Central memory CD4-positive, alpha-beta T cell (primary cell): ENCODE measurements around the gene ESPL1.
"Not testable (repeated sequence)": the region's sequence is repeated elsewhere in the genome, so short reads cannot be mapped to it uniquely, and the experiment has no call there.

Experiments used
- DNase-seq: peaks from one replicate; pipeline ENCODE4 v3.0.0; 2022

ESPL1 gene

DNA sequence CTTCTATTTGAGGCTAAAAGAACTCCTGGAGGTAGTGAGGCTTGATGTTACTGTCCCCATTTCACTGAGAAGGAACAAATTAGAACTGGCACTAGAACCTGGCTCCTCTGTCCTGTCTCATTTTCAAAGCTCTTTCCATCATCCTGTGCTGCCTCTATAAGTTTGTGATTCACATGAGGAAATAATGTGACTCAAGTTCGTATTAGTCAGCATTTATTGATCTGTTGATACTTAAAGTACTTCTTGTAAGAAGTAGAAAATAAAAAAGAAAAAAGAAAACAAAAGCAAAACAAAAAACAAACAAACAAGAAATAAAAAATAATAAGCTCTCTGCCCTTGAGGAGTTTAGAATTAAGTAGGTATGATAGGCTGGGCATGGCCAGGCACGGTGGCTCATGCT, 2.3 kb upstream of the ESPL1 start:
- DNase-seq, result no peak

DNA sequence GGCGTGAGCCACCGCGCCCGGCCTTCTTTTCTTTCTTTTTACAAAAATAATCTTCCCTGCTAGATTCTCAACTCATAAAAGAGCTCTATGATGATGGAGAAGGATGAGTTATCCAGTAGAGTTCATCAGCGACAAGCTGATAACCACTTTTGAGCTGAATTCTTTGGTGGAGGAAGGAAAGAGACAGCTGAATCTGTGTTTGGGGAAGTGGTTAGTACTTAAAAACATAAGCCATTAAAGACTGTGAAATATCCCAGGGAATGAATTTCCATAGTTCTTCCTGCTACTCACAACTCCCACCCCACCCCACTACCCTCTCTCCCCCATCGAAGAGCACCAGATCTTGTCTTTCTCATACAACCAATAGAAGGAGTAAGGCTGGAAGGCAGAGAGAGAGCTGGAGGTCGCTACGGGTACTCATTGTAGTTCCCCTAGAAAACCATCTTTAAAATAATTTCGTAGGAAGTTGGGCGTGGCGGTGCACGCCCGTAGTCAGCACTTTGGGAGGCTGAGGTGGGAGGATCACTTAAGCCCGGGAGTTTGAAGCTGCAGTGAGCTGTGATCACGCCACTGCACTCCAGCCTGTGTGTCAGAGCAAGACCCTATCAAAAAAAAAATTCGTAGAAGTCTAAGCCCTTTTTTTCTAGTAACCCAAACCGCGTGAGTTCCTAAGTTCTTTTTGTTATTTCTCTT, 647 bp upstream of the ESPL1 start:
- DNase-seq, result no peak

DNA sequence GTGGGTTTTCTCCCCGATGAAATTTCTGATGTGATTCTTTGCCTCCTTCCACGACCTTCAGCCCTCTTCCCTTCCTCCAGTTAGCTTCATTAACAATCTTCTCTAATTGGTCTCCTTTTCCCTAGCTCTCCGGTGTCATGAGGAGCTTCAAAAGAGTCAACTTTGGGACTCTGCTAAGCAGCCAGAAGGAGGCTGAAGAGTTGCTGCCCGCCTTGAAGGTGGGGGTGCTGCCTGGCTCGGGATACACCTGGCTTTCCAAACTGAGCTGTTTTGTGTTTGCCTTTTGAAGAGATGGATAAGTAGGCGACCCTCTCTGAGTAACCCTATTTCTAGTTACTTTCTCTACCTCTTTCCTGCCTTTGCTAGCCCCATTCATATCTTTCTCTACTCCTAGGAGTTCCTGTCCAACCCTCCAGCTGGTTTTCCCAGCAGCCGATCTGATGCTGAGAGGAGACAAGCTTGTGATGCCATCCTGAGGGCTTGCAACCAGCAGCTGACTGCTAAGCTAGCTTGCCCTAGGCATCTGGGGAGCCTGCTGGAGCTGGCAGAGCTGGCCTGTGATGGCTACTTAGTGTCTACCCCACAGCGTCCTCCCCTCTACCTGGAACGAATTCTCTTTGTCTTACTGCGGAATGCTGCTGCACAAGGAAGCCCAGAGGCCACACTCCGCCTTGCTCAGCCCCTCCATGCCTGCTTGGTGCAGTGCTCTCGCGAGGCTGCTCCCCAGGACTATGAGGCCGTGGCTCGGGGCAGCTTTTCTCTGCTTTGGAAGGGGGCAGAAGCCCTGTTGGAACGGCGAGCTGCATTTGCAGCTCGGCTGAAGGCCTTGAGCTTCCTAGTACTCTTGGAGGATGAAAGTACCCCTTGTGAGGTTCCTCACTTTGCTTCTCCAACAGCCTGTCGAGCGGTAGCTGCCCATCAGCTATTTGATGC, 797 bp downstream of the ESPL1 start:
- DNase-seq, result no peak

DNA sequence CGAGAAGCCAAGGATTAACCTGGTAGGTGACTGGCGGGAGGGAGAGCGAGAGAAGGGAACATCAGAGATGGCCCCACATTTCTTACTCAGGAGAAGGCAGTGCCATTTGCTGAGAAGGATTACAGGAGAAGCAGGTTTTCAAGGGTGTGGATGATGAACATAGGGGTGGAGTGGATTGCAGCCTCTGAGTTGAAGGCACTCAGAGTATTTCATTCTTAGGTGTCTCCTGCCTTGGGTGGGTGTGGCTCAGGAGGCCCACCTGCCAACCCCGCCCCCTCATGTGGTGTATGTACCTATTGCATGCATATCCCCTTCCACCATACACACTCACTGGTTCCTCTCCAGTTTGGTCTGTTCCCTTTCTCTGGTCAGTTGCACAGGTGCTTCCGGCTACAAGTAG, 6.3 kb downstream of the ESPL1 start:
- no peak for DNase-seq

DNA sequence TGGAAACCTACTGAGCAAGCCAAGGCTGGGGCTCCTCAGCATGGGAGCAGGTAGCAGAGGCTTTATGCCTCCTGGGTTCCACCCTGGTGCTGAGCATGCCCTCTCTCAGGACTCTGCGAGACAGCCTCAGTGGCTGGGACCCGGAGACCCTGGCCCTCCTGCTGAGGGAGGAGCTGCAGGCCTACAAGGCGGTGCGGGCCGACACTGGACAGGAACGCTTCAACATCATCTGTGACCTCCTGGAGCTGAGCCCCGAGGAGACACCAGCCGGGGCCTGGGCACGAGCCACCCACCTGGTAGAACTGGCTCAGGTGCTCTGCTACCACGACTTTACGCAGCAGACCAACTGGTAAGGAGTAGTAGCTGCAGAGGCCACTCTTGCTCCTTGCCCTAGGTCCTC, 8.4 kb downstream of the ESPL1 start:
- DNase-seq, result no peak

DNA sequence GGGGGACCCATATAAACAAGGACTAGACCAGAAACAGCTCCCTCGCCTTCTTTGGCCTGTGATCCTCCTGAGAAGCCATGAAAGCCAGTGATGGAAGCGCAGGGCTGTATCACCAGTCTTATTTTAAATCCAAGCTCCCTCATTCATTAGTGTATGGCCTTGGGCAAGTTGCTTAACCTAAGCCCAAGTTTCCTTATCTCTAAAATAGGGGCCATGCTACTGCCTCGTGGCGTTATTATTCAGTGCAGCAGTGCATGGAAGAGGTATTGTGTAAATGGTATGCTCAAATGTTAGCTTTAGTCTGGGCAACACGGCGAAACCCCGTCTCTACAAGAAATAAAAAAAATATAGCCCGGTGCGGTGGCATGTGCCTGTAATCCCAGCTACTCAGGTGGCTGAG, 9.9 kb downstream of the ESPL1 start:
- DNase-seq, result no peak

DNA sequence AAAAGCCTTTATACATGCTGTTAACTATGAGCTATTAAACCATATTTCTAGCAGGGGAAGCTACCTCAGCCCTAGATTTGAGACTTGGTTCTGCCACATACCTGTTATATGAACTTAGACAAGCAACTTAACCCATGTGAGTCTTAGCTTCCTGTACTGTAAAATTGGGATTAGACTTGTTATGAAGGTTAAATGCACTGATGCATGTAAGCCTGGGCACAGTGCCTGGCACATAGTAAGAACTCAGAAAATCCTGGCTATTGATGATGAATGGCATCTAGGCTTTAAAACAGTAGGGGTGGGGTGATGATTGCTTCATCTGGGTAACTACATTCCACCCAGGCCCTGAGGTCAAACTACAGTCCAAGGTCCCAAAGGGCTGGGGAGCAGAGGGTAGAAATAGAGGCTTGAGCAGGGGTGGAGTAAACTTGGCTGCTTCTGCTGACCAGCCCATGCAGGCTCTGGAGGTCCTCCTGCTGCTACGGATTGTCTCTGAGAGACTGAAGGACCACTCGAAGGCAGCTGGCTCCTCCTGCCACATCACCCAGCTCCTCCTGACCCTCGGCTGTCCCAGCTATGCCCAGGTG, 11.3 kb downstream of the ESPL1 start:
- DNase-seq, result no peak

DNA sequence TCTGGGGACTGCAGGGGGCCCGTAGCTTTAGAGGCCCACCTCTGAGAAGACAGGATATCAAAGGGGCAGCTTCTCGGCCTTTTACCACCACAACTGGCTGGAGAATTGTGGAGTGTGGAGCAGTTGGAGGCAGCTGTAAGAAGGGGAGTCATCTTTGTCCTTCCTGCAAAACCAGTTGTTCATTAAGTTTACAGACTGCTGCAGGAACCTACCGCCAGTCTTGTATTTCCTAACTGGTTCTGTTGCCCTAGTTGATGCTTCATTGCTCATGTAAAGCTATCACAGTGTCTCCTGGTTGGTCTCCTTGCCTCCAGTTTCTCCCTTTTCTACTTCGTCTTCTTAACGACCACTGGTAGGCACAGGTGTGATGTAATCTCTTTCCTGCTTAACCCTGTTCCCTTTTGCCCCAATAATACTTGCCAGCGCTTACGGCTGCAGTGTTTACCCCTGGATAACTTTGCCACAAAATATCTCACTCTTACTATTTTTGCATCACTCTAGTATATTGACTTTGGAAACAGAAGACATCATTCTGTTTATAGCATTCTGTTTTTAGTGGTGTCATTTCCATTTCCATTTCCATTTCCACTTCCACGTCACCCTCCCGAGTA, 11.9 kb downstream of the ESPL1 start:
- no peak for DNase-seq

DNA sequence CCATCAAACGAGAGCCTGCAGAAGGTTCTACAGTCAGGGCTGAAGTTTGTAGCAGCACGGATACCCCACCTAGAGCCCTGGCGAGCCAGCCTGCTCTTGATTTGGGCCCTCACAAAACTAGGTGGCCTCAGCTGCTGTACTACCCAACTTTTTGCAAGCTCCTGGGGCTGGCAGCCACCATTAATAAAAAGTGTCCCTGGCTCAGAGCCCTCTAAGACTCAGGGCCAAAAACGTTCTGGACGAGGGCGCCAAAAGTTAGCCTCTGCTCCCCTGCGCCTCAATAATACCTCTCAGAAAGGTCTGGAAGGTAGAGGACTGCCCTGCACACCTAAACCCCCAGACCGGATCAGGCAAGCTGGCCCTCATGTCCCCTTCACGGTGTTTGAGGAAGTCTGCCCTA, 18.3 kb downstream of the ESPL1 start:
- DNase-seq, result no peak

DNA sequence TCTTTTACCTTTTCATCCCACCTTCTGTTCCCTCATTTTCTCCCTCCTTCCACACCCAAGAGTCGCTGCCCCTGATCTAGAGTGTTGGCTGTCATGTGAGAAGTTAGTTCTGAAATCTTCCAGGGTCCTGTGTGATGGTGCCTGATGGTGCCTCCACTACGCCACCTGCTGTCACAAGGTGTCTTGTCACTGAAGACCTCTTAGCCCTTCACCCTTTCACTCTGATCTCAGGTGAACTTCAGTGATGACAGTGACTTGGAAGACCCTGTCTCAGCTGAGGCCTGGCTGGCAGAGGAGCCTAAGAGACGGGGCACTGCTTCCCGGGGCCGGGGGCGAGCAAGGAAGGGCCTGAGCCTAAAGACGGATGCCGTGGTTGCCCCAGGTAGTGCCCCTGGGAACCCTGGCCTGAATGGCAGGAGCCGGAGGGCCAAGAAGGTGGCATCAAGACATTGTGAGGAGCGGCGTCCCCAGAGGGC, 19.7 kb downstream of the ESPL1 start:
- DNase-seq, result peak; percentile 66

DNA sequence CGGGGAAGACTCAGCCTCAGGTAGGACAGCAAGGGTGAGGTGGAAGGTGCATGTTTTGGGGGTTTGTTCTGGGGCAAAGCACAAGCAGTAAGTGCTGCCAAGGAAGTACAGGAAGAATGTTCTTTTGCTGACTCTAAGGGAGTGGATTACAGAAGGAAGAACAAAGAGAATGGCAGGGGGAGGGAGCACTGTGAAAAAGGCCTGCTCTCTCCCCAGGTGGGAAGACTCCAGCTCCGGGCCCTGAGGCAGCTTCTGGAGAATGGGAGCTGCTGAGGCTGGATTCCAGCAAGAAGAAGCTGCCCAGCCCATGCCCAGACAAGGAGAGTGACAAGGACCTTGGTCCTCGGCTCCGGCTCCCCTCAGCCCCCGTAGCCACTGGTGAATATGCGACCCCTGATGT, 20.2 kb downstream of the ESPL1 start:
- no peak for DNase-seq

DNA sequence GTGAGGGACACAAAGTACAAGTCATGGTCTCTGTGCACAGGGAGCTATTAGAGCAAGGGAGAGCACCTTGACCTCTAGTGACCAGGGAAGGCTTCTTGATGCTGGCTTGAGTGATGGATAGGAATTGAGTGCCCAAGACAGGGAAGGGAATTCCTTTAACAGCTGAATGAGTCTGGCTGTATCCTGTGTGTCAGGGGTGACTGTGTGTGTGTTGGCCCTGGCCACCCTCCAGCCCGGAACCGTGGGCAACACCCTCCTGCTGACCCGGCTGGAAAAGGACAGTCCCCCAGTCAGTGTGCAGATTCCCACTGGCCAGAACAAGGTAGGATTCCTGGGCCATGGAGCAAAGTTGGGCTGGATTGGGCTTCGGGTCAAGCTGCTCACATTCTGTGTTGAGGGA, 21.8 kb downstream of the ESPL1 start:
- DNase-seq, result no peak

DNA sequence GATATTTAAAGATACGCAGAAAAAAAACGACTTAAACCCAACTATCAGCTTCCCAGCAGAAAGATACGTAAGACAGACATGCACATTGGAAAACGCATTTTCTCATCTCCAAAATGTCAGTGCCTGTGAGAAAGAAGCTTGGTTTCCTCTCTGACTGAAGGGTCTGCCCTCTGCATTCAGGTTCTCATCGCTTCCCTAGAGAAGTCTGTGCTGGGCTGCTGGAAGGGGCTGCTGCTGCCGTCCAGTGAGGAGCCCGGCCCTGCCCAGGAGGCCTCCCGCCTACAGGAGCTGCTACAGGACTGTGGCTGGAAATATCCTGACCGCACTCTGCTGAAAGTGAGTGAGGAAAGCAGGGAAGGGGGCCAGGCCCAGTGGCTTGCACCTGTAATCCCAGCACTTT, 22.6 kb downstream of the ESPL1 start:
- DNase-seq, result no peak

DNA sequence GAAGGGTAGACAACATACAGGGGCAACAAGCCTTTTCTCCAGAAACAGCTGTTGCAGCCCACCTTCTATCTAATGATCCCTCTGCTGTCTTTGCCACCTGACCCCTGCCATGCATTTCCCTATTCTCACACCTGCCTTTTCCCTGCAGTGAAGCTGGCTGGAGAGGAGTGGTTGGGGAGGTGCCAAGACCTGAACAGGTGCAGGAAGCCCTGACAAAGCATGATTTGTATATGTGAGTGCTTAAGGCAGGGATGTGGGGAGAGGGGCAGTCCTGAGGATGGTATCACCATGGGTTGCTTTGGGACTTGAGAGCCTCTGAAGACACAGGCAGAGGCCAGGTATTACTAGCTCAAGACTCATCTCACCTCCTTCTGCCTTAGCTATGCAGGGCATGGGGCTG, 24.3 kb downstream of the ESPL1 start:
- no peak for DNase-seq

DNA sequence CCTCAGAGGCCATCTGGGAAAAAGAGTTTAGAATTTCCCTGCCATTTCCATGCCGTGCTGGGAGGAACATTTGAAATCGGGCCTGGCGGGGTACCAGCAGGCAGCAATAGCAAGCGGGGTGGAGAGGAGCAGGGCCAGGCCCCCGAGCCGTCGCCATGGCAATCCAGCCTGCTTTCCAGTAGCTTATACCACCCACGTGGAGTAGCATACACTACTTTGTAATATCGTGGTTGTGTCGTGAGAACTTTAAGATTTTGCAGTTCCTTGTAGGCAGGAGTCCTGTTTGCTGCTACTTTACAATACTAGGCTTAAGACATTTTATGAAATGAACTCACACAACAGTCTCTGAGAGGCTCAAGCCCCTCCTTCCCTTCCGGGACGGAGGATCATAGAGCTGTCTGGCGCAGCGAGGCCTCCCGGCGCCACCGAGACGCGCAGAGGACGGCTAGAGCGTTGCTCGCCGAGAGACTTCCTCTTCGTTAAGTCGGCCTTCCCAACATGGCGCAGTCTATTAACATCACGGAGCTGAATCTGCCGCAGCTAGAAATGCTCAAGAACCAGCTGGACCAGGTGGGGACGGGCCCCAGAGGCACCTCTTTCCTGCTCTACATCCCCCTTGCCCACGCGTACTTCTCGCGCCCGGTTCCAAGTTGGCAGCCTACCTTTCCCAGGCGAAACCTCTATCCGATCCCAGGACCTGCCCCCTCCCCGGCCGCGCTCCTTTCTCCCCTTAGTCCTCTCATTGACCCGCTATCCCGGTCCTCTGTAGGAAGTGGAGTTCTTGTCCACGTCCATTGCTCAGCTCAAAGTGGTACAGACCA, 27.2 kb downstream of the ESPL1 start, which contains the start of gene PFDN5:
Gene PFDN5 (plus strand): TSS at position 473 of the 821 bp plus-strand sequence. CDS start 26 bp downstream, at position 499.
- peak; percentile 89 for DNase-seq

DNA sequence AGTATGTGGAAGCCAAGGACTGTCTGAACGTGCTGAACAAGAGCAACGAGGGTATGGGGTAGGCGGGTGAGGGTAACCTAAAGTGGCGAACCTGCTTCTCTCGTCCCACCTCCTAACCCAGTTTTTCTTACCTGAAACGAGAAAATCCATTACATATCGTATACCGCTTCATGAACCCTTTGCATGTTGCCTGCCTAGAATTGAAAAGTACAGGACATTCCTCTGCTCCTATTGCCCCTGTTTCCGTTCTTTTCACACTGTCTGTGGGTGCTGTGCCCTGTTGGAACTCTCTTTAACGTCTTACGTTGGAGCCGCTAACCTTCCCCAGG, 27.8 kb downstream of the ESPL1 start:
- DNase-seq, result no peak

DNA sequence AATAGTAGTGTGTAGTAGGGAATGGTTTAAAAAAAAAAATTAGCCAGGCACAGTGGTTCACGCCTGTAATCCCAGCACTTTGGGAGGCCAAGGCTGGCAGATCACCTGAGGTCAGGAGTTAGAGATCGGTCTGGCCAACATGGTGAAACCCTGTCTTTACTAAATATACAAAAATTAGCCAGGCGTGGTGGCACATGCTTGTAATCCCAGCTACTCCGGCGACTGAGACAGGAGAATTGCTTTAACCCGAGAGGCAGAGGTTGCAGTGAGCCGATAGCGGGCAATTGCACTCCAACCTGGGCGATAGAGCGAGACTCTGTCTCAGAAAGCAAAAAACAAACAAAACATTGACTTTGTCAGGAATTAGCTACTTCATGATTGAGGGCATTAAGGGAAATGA, 29.0 kb downstream of the ESPL1 start:
- DNase-seq, result not testable (repeated sequence)

DNA sequence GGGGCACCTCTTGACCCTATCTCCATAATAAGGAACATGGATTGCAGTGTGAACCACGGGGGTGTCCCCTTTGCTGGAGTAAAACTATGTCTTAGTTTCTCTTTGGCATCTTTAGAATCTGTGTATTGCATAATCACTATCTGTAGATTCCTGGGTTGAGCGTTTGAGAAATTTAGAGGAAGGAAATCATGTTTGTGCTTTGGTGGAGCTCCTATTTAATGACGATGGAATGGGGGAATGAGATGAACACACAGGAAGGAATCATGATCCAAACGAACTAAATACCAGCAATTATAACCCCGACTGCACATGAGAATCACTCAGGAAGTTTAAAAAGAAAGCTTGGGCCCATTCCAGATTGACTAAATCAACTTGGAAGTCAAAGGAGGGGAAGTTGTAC, 30.1 kb downstream of the ESPL1 start:
- DNase-seq, result no peak

DNA sequence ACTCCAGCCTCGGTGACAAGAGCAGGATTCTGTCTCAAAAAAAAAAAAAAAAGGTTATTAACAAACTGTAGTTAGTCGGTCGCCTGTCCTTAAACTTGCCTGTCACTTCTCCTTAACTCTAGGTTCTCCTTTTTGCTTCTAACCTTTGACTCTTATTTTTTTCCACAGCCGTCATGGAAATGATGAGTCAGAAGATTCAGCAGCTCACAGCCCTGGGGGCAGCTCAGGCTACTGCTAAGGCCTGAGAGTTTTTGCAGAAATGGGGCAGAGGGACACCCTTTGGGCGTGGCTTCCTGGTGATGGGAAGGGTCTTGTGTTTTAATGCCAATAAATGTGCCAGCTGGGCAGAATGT, 31.0 kb downstream of the ESPL1 start:
- DNase-seq, result peak; percentile 21

DNA sequence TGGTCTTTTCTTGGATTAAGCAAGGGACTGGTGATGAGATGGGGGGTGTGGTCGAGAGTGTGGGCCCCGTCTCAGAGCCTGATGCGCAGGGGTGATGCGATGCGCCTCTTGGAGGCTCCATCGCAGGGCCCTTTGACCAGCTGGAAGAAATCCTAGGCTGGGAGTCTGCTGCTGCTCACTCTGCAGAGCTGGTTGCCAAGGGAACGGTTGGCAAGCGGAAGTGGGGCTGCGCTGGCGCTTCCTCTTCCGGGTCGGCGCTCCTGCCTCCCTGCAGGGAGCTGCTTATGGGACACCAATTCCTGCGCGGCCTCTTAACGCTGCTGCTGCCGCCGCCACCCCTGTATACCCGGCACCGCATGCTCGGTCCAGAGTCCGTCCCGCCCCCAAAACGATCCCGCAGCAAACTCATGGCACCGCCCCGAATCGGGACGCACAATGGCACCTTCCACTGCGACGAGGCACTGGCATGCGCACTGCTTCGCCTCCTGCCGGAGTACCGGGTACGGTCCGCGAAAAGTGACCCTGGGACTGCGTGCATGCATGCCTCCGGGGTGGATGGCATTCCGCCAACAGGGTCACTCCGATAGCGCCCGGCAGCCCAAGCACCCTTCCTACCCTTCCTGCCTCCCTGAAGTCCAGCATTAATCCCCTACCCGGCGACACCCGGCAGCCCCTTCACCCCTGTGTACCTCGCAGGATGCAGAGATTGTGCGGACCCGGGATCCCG, 31.5 kb downstream of the ESPL1 start, which contains the start of gene MYG1:
Gene MYG1 (plus strand): TSS at position 242 of the 727 bp plus-strand sequence. CDS start 43 bp downstream, at position 285.
- peak; percentile 83 for DNase-seq

DNA sequence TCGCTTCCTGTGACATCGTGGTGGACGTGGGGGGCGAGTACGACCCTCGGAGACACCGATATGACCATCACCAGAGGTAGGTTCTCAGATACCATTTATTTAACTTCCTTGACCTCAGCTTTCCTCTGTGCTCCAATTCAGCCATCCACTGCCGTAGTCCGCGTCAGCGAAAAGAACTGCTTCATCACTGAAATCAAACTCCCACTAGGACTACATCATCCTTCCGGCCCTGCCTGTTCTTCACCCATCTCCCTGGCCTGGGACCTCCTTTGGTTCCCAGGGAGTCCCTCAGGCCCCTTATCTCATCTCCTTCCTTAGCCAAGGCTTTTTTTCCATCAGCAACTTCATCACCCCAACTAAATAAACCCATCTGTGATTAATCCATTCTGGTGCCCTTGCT, 32.1 kb downstream of the ESPL1 start:
- no peak for DNase-seq

DNA sequence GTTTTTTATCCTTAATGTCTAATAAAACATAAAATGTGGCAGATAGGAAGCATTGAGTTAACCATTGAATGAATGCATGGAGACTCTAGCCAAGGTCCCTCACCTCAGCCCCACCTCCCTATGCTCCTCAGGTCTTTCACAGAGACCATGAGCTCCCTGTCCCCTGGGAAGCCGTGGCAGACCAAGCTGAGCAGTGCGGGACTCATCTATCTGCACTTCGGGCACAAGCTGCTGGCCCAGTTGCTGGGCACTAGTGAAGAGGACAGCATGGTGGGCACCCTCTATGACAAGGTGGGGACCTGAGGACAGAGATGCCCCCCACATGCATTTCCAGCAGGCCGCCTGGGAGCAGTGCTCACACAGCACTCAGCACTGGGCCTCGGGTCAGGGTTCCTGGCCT, 34.8 kb downstream of the ESPL1 start:
- DNase-seq, result no peak
